Effector CD8-positive, alpha-beta T cell (primary cell): Measurements from ENCODE around the gene SLC24A3.
"Not testable (repeated sequence)": the region's sequence is repeated elsewhere in the genome, so short reads cannot be mapped to it uniquely, and the experiment has no call there.

ENCODE experiments used
- DNase-seq: peaks from one replicate; lab custom pipeline; 2025; lab: John Stamatoyannopoulos, UW

The SLC24A3 gene

DNA sequence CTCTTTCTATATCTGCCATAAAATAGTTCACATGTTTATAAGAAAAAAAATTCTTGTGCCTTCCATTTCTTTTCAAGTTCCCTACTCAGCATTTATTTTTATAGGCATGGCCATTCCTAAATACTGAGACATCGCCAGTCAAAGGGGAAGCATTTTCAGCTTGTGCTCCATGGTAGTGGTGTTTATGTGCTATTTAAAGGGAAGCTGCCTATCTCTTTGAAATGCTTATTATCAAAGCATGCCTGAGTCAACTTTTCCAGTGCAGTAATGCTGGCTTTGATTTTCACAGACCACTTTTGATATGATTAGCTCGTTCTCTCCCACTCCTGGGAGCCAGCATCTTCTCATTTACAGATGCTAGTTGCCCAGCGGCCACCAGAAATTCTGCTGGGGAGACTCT is 421.5 kb downstream of the SLC24A3 start:
- no peak for DNase-seq

DNA sequence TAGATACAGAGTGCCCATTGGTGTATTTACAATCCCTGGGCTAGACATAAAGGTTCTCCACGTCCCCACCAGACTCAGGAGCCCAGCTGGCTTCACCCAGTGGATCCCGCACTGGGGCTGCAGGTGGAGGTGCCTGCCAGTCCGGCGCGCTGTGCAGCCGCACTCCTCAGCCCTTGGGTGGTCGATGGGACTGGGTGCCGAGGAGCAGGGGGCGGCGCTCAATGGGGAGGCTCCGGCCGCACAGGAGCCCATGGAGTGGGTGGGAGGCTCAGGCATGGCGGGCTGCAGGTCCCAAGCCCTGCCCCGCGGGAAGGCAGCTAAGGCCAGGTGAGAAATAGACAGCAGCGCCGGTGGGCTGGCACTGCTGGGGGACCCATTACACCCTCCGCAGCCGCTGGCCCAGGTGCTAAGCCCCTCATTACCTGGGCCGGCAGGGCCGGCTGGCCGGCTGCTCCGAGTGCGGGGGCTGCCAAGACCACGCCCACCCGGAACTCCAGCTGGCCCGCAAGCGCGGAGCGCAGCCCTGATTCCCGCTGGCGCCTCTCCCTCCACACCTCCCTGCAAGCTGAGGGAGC is 427.1 kb downstream of the SLC24A3 start:
- DNase-seq, result not testable (repeated sequence)

- no peak for DNase-seq
Observed at GRCh38 chr20:19642860-19643259, 430.4 kb downstream of the SLC24A3 start.

GRCh38 chr20:19644085-19644484 is 431.6 kb downstream of the SLC24A3 start:
- no peak for DNase-seq

GRCh38 chr20:19646963-19647362 is 434.5 kb downstream of the SLC24A3 start:
- no peak for DNase-seq

GRCh38 chr20:19648024-19648423 is 435.6 kb downstream of the SLC24A3 start:
- no peak for DNase-seq

GRCh38 chr20:19649041-19649440 is 436.6 kb downstream of the SLC24A3 start:
- DNase-seq, result no peak

DNA sequence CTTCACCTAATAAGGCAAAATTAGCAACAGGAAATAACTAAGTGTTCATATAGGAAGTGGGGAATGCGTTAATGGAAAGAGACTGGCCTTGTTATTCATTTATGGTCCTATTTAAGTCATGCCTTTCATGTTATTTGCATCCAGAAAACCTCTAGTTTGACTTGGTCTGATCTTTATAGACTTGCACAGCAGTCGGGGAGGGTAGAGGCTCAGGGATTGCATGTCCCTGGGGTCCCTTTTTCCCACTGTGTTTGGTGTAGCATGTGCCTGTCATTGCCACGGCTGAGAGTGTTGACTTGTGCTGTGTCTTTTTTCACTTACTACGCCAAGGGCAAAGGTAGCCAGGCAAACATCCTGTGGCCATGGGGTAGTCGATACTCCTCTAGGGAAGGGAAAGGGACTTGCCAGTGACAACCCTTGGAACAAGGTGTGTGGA is 440.2 kb downstream of the SLC24A3 start:
- no peak for DNase-seq

- DNase-seq, result no peak
Observed at GRCh38 chr20:19653327-19653726, 440.9 kb downstream of the SLC24A3 start.

DNA sequence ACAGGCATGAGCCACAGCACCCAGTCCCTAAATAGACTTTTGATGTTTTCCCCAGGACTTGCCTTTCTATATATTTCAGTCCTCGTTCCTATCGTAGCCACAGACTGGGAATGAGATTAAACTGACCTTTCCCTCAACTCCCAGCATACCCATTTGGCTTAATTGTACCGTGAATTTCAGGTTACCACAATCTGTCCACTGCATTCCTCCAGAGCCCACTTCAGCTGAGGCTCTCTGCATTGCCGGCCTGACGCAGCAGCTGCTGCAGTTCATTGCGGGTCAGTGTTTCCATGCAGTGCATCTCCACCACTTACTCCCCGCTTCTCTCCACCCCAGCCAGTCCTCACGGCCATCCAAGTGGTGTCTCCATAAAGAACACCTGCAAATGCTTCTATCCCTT is 442.5 kb downstream of the SLC24A3 start:
- DNase-seq, result no peak

DNA sequence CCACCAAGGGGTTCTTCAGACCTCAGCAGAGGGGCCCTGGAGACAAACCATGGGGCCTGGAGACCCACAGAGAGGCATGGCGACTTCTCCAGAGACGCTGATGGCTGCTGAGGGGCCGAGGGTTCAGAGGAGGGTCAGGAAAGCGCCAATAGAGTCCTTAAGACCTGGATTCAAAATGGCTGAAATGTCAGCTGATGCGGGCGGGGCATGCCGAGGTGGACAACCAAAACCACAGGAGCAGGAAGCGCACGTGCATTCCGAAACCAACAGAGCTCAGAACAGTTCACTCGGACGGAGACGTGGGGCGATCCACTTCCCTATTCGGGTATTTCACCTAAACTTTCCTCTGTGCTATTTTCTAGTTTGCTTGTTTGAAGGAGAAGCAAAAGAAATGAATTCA is 445.7 kb downstream of the SLC24A3 start:
- DNase-seq, result no peak

DNA sequence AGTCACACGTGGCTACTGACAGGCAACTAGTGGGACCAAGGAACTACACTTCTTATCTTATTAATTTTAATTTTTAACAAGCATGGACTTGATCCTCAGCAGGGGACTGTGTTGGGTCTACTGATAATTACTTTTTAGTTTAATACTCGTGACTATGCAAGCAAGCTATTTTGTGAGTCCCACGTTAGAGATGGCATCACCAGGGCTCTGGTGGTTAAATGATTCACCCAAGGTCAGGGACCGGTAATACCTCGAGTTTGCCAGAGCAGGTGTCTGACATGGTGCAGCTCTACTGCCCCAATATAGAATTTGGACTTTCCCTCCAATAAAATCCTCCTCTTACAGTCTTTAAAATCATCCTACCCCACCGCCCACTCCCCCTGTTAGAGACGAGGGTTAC is 447.0 kb downstream of the SLC24A3 start:
- DNase-seq, result no peak

DNA sequence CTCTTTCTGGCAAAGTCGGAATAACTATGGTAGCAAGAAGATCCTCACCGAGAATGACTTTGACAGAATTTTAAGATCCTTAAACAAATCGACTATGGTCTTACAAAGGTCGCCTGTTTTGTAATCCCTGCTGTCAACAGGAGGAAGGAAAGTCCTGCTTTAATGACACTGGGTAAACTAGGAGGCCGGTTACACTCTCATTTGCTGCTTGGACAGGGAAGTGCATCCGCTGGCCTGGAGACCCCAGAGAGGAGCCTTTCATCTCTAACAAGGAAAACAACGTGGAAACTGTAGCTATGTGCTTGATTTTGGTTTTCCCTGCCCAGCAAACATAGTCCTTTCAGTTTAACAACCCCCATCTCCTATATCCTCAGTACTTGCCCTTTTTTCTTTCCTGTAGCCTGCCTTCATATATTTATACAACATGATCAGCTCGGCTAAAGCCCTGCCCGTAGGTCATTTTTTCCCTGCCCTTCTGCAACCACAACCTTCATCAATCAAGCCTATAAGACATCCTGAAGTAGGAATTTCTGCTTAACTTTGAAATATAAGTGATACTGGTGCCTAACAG is 448.5 kb downstream of the SLC24A3 start:
- DNase-seq, result no peak

GRCh38 chr20:19661717-19662636 is 449.5 kb downstream of the SLC24A3 start:
- peak; percentile 36 for DNase-seq

DNA sequence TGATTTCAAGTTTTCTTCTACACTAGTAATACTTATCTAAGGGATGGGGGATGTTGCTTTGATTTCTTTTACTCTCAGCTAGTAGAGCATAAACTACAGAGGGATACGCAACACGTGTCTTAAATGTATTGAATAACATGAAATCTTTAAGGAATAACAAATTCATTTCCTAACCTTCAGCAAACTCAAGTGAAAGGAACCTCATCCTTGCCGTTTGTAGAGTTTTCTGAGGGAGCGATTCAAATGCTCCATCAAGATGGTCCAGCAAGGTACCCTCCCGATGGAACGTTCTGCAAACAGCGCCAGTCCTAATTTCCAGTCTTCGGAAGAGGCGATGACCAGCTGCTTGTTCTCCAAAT is 450.2 kb downstream of the SLC24A3 start:
- DNase-seq, result no peak

- DNase-seq, result no peak
Observed at GRCh38 chr20:19668418-19668817, 456.0 kb downstream of the SLC24A3 start.

- no peak for DNase-seq
Observed at GRCh38 chr20:19670829-19671228, 458.4 kb downstream of the SLC24A3 start.

DNA sequence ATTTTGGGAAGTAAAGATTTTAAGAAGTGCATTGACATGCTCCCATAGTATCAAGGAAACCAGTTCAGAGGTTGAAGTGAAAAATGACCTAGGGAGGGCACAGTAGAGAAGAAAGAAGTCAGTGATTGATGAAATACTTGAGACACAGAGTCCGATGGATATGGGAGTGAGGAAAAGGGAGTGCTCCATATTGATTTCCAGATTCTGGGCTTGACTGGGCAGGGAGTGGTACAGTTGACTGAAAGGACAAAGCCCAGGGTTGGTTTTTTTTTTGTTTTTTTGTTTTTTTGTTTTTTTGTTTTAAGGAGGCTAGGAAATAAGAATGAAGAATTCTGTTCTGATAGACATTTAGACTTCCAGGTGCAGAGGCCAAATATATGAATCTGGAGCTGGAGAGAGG is 458.9 kb downstream of the SLC24A3 start:
- DNase-seq, result no peak

- no peak for DNase-seq
Observed at GRCh38 chr20:19672498-19672897, 460.1 kb downstream of the SLC24A3 start.

- DNase-seq, result no peak
Observed at GRCh38 chr20:19673575-19673974, 461.1 kb downstream of the SLC24A3 start.

DNA sequence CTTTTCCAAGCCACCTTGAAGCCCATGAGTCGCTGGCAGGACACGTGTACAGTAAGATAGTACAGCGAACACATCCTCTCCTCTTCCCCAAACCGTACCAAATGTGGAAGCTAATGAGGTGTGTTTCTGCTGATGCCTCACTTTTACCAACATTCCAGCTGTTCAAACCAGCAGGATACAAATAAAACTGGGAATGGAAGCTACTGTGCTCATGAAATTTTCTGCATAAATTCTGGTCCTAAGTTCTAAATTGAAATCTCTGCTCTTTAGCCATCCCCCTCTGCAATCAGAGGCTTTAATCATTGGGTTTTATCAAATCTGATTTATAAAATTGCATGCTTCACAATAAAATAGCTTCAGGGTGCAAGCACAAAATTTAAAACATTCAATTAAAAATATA is 463.8 kb downstream of the SLC24A3 start:
- no peak for DNase-seq

DNA sequence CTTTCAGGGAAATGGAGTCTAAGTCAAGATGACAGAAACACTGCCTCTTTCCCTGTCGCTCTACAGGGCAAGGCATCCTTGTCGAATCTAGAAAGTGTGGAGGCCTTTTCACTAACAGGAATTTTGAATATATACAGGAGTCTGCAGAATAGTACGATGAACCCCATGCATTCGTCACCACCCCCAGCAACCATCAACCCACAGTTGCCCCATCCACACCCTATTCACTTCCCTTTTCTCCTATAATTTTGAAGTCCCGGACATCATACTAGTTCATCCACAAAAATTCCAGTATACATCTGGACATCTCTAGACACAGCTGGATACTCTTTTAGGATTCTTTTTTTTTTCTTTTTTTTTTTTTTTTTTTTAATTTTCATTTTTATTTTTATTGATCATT is 464.9 kb downstream of the SLC24A3 start:
- DNase-seq, result no peak

DNA sequence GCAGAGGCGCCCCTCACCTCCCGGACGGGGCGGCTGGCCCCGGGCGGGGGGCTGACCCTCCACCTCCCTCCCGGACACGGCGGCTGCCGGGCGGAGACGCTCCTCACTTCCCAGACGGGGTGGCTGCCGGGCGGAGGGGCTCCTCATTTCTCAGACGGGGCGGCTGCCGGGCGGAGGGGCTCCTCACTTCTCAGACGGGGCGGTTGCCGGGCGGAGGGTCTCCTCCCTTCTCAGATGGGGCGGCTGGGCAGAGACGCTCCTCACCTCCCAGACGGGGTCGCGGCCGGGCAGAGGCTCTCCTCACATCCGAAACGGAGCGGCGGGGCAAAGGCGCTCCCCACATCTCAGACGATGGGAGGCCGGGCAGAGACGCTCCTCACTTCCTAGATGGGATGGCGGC is 466.1 kb downstream of the SLC24A3 start:
- DNase-seq, result not testable (repeated sequence)
